Measurements from ENCODE around the gene BICD2. TPM values are rescaled to one million over a fixed set of nuclear protein-coding genes. Genes with fewer than 3 reads are reported as not detected.

BICD2 gene
- total and polyA plus RNA-seq, 10 of the 15 experiments (the other 5 are each of a cell fraction or from before 2014, with no cell fraction given) = 5.3 to 25.5 (median 14.4) TPM

DNA sequence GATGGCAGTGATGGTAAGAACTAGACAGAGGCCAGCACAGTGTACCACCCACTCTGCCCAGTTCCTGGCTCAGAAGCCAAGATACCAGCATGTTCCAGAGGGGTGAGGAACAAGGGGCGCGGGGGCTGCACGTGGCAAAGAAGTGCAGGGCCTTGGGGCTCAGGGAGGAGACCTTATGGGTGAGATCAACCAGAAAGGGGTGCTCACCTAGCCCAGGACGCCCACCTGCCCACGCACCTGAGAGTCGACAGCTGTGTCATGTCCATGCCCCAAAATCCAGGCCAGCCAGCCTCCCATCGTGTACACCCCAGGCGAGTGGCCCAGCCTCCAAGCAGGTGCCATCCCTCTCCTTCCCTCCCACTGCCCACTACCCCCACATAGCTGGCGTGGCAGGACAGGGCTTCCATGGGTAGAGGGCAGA is 34.9 kb downstream of the BICD2 start:
- POLR2A ChIA-PET = interaction anchor here (1.4 kb wide), 1 partner anchor 34 kb away, joined by 3 read pairs; no protein-coding TSS in a partner anchor
- Histone ChIP-seq H4K20me1 (ENCODE audit: control insufficient read depth, insufficient read depth) (peaks cover 5% of the 10 kb centered on the region), H3K4me2 (ENCODE audit: control insufficient read depth, insufficient read depth) (peak overlapping the region; percentile 36), H3K27me3 (replicated peaks in 1 of 2; ENCODE audit: control insufficient read depth in 2 of 2, insufficient read depth in 2 of 2, low read length in 1 of 2) (no peaks in the 10 kb centered on the region), H3K36me3 (ENCODE audit: control insufficient read depth in 2 of 2, insufficient read depth in 2 of 2, low read length in 1 of 2) (peaks cover 4 to 41% of the 10 kb centered on the region in 2 experiments), H3K9ac (ENCODE audit: control insufficient read depth, insufficient read depth, low read length) (no peak overlapping the region), H3K27ac (ENCODE audit: control insufficient read depth, insufficient read depth) (peak overlapping the region; percentile 32; the same call in 1 of the 2 replicates), H3K4me3 (no peak overlapping the region; the same call in 1 of the 2 replicates), H3K4me1 (ENCODE audit: control insufficient read depth, insufficient read depth, low read length) (peaks cover 35% of the 10 kb centered on the region), H3K79me2 (ENCODE audit: control insufficient read depth, insufficient read depth, low read length) (peaks cover 13% of the 10 kb centered on the region), H2AFZ (ENCODE audit: control insufficient read depth, low read depth, low read length) (no peak overlapping the region), H3K9me3 (replicated peaks; ENCODE audit: control insufficient read depth, insufficient read depth, low read length) (no peaks in the 10 kb centered on the region)
- ATAC-seq = no peak; the same call in 1 of the 3 replicates
- BruUV-seq (replicated peaks) = no TSS peak
- WGBS (ENCODE audit: insufficient coverage, insufficient replicate concordance, low lambda C conversion rate, missing lambda C conversion rate) = 74% methylated on average over 9 of the region's 9 CpGs
- DNase-seq (ENCODE audit: low read depth, low spot score) = no peak
- TF ChIP-seq USF2 (IDR thresholded peaks at IDR 0.05; ENCODE audit: borderline replicate concordance, low read depth, low read length) = no peak
- TF ChIP-seq, protein P1, sequence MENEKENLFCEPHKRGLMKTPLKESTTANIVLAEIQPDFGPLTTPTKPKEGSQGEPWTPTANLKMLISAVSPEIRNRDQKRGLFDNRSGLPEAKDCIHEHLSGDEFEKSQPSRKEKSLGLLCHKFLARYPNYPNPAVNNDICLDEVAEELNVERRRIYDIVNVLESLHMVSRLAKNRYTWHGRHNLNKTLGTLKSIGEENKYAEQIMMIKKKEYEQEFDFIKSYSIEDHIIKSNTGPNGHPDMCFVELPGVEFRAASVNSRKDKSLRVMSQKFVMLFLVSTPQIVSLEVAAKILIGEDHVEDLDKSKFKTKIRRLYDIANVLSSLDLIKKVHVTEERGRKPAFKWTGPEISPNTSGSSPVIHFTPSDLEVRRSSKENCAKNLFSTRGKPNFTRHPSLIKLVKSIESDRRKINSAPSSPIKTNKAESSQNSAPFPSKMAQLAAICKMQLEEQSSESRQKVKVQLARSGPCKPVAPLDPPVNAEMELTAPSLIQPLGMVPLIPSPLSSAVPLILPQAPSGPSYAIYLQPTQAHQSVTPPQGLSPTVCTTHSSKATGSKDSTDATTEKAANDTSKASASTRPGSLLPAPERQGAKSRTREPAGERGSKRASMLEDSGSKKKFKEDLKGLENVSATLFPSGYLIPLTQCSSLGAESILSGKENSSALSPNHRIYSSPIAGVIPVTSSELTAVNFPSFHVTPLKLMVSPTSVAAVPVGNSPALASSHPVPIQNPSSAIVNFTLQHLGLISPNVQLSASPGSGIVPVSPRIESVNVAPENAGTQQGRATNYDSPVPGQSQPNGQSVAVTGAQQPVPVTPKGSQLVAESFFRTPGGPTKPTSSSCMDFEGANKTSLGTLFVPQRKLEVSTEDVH (IDR thresholded peaks at IDR 0.05; ENCODE audit: low read depth, partially characterized antibody) = no peak
- TF ChIP-seq, protein P2, sequence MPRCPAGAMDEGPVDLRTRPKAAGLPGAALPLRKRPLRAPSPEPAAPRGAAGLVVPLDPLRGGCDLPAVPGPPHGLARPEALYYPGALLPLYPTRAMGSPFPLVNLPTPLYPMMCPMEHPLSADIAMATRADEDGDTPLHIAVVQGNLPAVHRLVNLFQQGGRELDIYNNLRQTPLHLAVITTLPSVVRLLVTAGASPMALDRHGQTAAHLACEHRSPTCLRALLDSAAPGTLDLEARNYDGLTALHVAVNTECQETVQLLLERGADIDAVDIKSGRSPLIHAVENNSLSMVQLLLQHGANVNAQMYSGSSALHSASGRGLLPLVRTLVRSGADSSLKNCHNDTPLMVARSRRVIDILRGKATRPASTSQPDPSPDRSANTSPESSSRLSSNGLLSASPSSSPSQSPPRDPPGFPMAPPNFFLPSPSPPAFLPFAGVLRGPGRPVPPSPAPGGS (IDR thresholded peaks at IDR 0.05; ENCODE audit: borderline replicate concordance, insufficient read depth, low read depth, low read length, poor library complexity, severe bottlenecking) = no peak
- TF ChIP-seq FOXK2 (IDR thresholded peaks at IDR 0.05) = no peak
- TF ChIP-seq YBX1 (IDR thresholded peaks at IDR 0.05) = no peak
- no peak for TF ChIP-seq CHD4 (IDR thresholded peaks at IDR 0.05)
- no peak for TF ChIP-seq KAT2A (conservative IDR thresholded peaks at IDR 0.05; ENCODE audit: control insufficient read depth, low read depth, low read length)
- SMC1A ChIA-PET (ENCODE audit: uncharacterized antibody, unreplicated experiment) = interaction anchor here (0.9 to 1.0 kb wide), 3 partner anchors 12 to 61 kb away, joined by 4 read pairs; no protein-coding TSS in a partner anchor
- intact Hi-C loops (cut with micrococcal nuclease; ENCODE audit: unreplicated experiment) (no loop called here), in situ Hi-C loops (cut with MboI) (no loop called here)
- no peak for FAIRE-seq
- CTCF ChIA-PET = interaction anchor here (1.3 to 3.0 kb wide), 3 partner anchors 34 to 61 kb away, joined by 7 to 20 read pairs (median 9); partner anchors contain the start of gene BICD2
- RAD21 ChIA-PET (ENCODE audit: unreplicated experiment) = interaction anchor here (1.5 kb wide), 1 partner anchor 12 kb away, joined by 8 read pairs; no protein-coding TSS in a partner anchor
